OCI-LY1 (cell line): ENCODE data around the gene GAL3ST2.

Source experiments
- H2AFZ ChIP-seq: fragments of 200-600 bp; sonication (generic), shearing (Covaris generic); 2 replicates; pipeline ENCODE4 v1.6.0; 2014; ENCODE audit warnings: antibody characterized with exemption, mild to moderate bottlenecking, low read length
- H3F3A ChIP-seq: fragments of 200-600 bp; sonication (generic), shearing (Covaris generic); 2 replicates; pipeline ENCODE4 v1.6.0; 2014; ENCODE audit warnings: mild to moderate bottlenecking, antibody characterized with exemption, low read length, moderate library complexity; ENCODE audit not compliant: insufficient read depth
- H3K27ac ChIP-seq: fragments of 200-600 bp; sonication (generic); 2 replicates; pipeline ENCODE4 v1.5.1; 2014; ENCODE audit warnings: low read length, mixed run types, mild to moderate bottlenecking, low read depth; ENCODE audit not compliant: poor library complexity, severe bottlenecking
- H3K27me3 ChIP-seq: fragments of 200-600 bp; sonication (generic); 2 replicates; pipeline ENCODE4 v1.6.0; 2014; ENCODE audit warnings: antibody characterized with exemption, mild to moderate bottlenecking, low read length, moderate library complexity; ENCODE audit not compliant: insufficient read depth
- H3K36me3 ChIP-seq: fragments of 200-600 bp; sonication (generic); 2 replicates; pipeline ENCODE4 v1.6.1; 2014; ENCODE audit warnings: mild to moderate bottlenecking, antibody characterized with exemption, low read length, moderate library complexity, mixed read lengths; ENCODE audit not compliant: insufficient read depth
- H3K4me1 ChIP-seq: fragments of 200-600 bp; sonication (generic); 2 replicates; pipeline ENCODE4 v1.5.1; 2014; ENCODE audit warnings: mild to moderate bottlenecking, low read length, moderate library complexity; ENCODE audit not compliant: insufficient read depth, severe bottlenecking
- H3K4me2 ChIP-seq: fragments of 200-600 bp; sonication (generic), shearing (Covaris generic); 2 replicates; pipeline ENCODE4 v1.6.1; 2014; ENCODE audit warnings: low read length
- H3K4me3 ChIP-seq: fragments of 200-600 bp; sonication (generic); 2 replicates; pipeline ENCODE4 v1.5.1; 2014; ENCODE audit warnings: low read length, low read depth, mild to moderate bottlenecking, mixed read lengths; ENCODE audit not compliant: poor library complexity, severe bottlenecking
- H3K79me2 ChIP-seq: fragments of 200-600 bp; shearing (Covaris generic); 2 replicates; pipeline ENCODE4 v1.6.1; 2016; ENCODE audit warnings: mixed run types, low read length, mixed read lengths; ENCODE audit not compliant: insufficient read depth
- H3K9ac ChIP-seq: fragments of 200-600 bp; sonication (generic), shearing (Covaris generic); 2 replicates; pipeline ENCODE4 v1.6.1; 2014; ENCODE audit warnings: mild to moderate bottlenecking, low read length, mixed read lengths
- H3K9me2 ChIP-seq: fragments of 200-600 bp; sonication (generic), shearing (Covaris generic); 2 replicates; pipeline ENCODE4 v1.6.1; 2014; ENCODE audit warnings: low read depth, mild to moderate bottlenecking, low read length, mixed read lengths
- H3K9me3 ChIP-seq: fragments of 200-600 bp; shearing (Covaris generic); 2 replicates; pipeline ENCODE4 v1.6.1; 2014; ENCODE audit warnings: low read length, mixed read lengths
- H4K20me1 ChIP-seq: fragments of 200-600 bp; sonication (generic), shearing (Covaris generic); 2 replicates; pipeline ENCODE4 v1.6.0; 2016; ENCODE audit warnings: mild to moderate bottlenecking, low read length; ENCODE audit not compliant: insufficient read depth
- EZH2 ChIP-seq: fragments of 200-600 bp; sonication (generic), shearing (Covaris generic); IDR thresholded peaks from 2 replicates; pipeline ENCODE4 v1.8.0; 2017; ENCODE audit warnings: borderline replicate concordance, mixed run types, mild to moderate bottlenecking, antibody characterized with exemption, low read length, moderate library complexity, mixed read lengths
- TF ChIP-seq, protein P1 (sequence below): fragments of 200-600 bp; sonication (generic), shearing (Covaris generic); IDR thresholded peaks from 2 replicates; pipeline ENCODE4 v1.5.1; 2017; ENCODE audit warnings: mild to moderate bottlenecking, antibody characterized with exemption, low read length, moderate library complexity, mixed read lengths

GAL3ST2 gene

GRCh38 chr2:241834527-241835210 lies 58.0 kb downstream of the GAL3ST2 start:
- no peaks in the 10 kb centered on the region for H4K20me1 ChIP-seq
- no peak overlapping the region for H3K9ac ChIP-seq
- H3K27me3 ChIP-seq = peaks cover 5% of the 10 kb centered on the region; the same call in 1 of the 2 replicates
- H3K79me2 ChIP-seq = no peaks in the 10 kb centered on the region
- H3K4me3 ChIP-seq = no peak overlapping the region
- 0 out of 2 replicates have a peak, but pooled peaks cover 2% of the 10 kb centered on the region for H3K9me3 ChIP-seq
- H3K9me2 ChIP-seq = no peaks in the 10 kb centered on the region
- TF ChIP-seq, protein P1, sequence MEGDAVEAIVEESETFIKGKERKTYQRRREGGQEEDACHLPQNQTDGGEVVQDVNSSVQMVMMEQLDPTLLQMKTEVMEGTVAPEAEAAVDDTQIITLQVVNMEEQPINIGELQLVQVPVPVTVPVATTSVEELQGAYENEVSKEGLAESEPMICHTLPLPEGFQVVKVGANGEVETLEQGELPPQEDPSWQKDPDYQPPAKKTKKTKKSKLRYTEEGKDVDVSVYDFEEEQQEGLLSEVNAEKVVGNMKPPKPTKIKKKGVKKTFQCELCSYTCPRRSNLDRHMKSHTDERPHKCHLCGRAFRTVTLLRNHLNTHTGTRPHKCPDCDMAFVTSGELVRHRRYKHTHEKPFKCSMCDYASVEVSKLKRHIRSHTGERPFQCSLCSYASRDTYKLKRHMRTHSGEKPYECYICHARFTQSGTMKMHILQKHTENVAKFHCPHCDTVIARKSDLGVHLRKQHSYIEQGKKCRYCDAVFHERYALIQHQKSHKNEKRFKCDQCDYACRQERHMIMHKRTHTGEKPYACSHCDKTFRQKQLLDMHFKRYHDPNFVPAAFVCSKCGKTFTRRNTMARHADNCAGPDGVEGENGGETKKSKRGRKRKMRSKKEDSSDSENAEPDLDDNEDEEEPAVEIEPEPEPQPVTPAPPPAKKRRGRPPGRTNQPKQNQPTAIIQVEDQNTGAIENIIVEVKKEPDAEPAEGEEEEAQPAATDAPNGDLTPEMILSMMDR = no peak
- no peak for TF ChIP-seq EZH2
- H3K4me2 ChIP-seq = no peak overlapping the region
- H3F3A ChIP-seq = no peaks in the 10 kb centered on the region
- H3K36me3 ChIP-seq = no peaks in the 10 kb centered on the region; the same call in 1 of the 2 replicates
- H2AFZ ChIP-seq = no peak overlapping the region
- H3K4me1 ChIP-seq = peaks cover 5% of the 10 kb centered on the region
- H3K27ac ChIP-seq = no peak overlapping the region

DNA sequence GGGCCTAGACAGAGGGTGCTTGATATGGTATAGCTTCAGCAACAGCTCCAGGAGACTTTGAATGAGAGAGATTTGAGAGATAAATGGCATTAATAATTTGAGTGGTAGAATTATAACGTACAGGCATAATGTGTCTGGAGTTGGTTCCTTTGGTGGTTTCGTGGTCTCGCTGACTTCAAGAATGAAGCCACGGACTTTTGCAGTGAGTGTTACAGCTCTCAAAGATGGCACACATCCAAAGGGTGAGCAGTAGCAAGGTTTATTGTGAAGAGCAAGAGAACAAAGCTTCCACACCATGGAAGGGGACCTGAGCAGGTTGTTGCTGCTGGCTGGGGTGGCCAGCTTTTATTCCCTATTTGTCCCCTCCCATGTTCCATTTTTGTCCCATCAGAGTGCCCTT lies 59.0 kb downstream of the GAL3ST2 start:
- H3K9me3 ChIP-seq = 0 out of 2 replicates have a peak, but pooled peaks cover 2% of the 10 kb centered on the region
- no peak overlapping the region for H3K27ac ChIP-seq
- H3K79me2 ChIP-seq = no peaks in the 10 kb centered on the region
- no peaks in the 10 kb centered on the region; the same call in 1 of the 2 replicates for H3K36me3 ChIP-seq
- no peak overlapping the region for H3K4me3 ChIP-seq
- no peaks in the 10 kb centered on the region for H4K20me1 ChIP-seq
- H3K4me1 ChIP-seq = peaks cover 5% of the 10 kb centered on the region
- TF ChIP-seq EZH2 = no peak
- TF ChIP-seq, protein P1 = no peak
- no peaks in the 10 kb centered on the region for H3K9me2 ChIP-seq
- no peak overlapping the region for H3K4me2 ChIP-seq
- peaks cover 8% of the 10 kb centered on the region; the same call in 1 of the 2 replicates for H3K27me3 ChIP-seq
- no peak overlapping the region for H3K9ac ChIP-seq
- no peak overlapping the region for H2AFZ ChIP-seq
- no peaks in the 10 kb centered on the region for H3F3A ChIP-seq

- 0 out of 2 replicates have a peak, but pooled peaks cover 2% of the 10 kb centered on the region for H3K9me3 ChIP-seq
- no peaks in the 10 kb centered on the region for H4K20me1 ChIP-seq
- no peak overlapping the region for H3K27ac ChIP-seq
- peaks cover 8% of the 10 kb centered on the region; the same call in 1 of the 2 replicates for H3K27me3 ChIP-seq
- H3K9ac ChIP-seq = no peak overlapping the region
- H3K4me1 ChIP-seq = peaks cover 5% of the 10 kb centered on the region
- no peaks in the 10 kb centered on the region for H3F3A ChIP-seq
- no peaks in the 10 kb centered on the region for H3K9me2 ChIP-seq
- no peaks in the 10 kb centered on the region for H3K79me2 ChIP-seq
- H2AFZ ChIP-seq = no peak overlapping the region
- H3K4me2 ChIP-seq = no peak overlapping the region
- no peak for TF ChIP-seq EZH2
- TF ChIP-seq, protein P1 = no peak
- no peak overlapping the region for H3K4me3 ChIP-seq
- no peaks in the 10 kb centered on the region; the same call in 1 of the 2 replicates for H3K36me3 ChIP-seq
Observed at GRCh38 chr2:241836292-241836691, 59.7 kb downstream of the GAL3ST2 start.
